ENCODE measurements around the gene REEP3. TPM values are rescaled to one million over a fixed set of nuclear protein-coding genes. Genes with fewer than 3 reads are reported as not detected.

REEP3 gene
- polyA plus RNA-seq, 1 donor from 2014 or later: 6.9 TPM

DNA sequence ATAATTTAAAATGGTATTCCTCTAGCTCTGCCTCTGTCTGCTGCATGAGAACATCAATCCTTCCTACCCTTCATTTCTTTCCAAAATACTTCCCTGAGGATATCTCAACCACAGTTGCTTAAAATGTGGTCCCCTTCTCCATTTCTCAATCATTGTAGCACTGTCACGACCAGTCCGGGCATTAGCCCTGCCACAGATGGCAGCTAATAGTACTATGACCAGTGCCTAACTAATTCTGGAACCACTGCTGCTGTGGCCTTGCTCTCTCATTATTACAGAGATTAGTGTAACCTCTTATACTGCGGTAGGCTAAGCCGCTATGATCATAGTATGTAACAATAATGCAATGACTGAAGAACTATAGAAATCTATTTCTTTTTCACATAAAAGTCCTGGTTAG, 66.0 kb downstream of the REEP3 start:
- Histone ChIP-seq H3K9me2 (ENCODE audit: insufficient read depth, low read length) (no peaks in the 10 kb centered on the region), H3K4me2 (ENCODE audit: low read length) (no peak overlapping the region), H3F3A (ENCODE audit: insufficient read depth, low read length, poor library complexity, severe bottlenecking) (no peaks in the 10 kb centered on the region), H3K27me3 (ENCODE audit: insufficient read depth, low read depth, low read length) (no peaks in the 10 kb centered on the region), H2AFZ (ENCODE audit: low read depth, low read length) (no peak overlapping the region), H3K36me3 (ENCODE audit: insufficient read depth, low read length) (no peaks in the 10 kb centered on the region), H3K9me3 (ENCODE audit: low read length) (no peaks in the 10 kb centered on the region), H3K79me2 (replicated peaks; ENCODE audit: insufficient read depth, low read length) (no peaks in the 10 kb centered on the region), H3K9ac (ENCODE audit: low read length) (no peak overlapping the region), H4K20me1 (ENCODE audit: insufficient read depth) (no peaks in the 10 kb centered on the region), H3K27ac (ENCODE audit: low read length) (no peak overlapping the region), H3K4me3 (ENCODE audit: low read length) (no peak overlapping the region)
- no peak for TF ChIP-seq SMC3 (conservative IDR thresholded peaks at IDR 0.05; ENCODE audit: poor library complexity)
- no peak for TF ChIP-seq POLR2AphosphoS5 (IDR thresholded peaks at IDR 0.05)
- no peak for TF ChIP-seq RAD21 (conservative IDR thresholded peaks at IDR 0.05)
- no peak for TF ChIP-seq MXI1 (conservative IDR thresholded peaks at IDR 0.05; ENCODE audit: poor library complexity, severe bottlenecking)
- TF ChIP-seq, protein P1, sequence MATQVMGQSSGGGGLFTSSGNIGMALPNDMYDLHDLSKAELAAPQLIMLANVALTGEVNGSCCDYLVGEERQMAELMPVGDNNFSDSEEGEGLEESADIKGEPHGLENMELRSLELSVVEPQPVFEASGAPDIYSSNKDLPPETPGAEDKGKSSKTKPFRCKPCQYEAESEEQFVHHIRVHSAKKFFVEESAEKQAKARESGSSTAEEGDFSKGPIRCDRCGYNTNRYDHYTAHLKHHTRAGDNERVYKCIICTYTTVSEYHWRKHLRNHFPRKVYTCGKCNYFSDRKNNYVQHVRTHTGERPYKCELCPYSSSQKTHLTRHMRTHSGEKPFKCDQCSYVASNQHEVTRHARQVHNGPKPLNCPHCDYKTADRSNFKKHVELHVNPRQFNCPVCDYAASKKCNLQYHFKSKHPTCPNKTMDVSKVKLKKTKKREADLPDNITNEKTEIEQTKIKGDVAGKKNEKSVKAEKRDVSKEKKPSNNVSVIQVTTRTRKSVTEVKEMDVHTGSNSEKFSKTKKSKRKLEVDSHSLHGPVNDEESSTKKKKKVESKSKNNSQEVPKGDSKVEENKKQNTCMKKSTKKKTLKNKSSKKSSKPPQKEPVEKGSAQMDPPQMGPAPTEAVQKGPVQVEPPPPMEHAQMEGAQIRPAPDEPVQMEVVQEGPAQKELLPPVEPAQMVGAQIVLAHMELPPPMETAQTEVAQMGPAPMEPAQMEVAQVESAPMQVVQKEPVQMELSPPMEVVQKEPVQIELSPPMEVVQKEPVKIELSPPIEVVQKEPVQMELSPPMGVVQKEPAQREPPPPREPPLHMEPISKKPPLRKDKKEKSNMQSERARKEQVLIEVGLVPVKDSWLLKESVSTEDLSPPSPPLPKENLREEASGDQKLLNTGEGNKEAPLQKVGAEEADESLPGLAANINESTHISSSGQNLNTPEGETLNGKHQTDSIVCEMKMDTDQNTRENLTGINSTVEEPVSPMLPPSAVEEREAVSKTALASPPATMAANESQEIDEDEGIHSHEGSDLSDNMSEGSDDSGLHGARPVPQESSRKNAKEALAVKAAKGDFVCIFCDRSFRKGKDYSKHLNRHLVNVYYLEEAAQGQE (IDR thresholded peaks at IDR 0.05; ENCODE audit: borderline replicate concordance): no peak
- TF ChIP-seq, protein P2, sequence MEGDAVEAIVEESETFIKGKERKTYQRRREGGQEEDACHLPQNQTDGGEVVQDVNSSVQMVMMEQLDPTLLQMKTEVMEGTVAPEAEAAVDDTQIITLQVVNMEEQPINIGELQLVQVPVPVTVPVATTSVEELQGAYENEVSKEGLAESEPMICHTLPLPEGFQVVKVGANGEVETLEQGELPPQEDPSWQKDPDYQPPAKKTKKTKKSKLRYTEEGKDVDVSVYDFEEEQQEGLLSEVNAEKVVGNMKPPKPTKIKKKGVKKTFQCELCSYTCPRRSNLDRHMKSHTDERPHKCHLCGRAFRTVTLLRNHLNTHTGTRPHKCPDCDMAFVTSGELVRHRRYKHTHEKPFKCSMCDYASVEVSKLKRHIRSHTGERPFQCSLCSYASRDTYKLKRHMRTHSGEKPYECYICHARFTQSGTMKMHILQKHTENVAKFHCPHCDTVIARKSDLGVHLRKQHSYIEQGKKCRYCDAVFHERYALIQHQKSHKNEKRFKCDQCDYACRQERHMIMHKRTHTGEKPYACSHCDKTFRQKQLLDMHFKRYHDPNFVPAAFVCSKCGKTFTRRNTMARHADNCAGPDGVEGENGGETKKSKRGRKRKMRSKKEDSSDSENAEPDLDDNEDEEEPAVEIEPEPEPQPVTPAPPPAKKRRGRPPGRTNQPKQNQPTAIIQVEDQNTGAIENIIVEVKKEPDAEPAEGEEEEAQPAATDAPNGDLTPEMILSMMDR (IDR thresholded peaks at IDR 0.05; ENCODE audit: poor library complexity, severe bottlenecking): no peak
- TF ChIP-seq EZH2 (IDR thresholded peaks at IDR 0.05; ENCODE audit: borderline replicate concordance, insufficient read depth, low read length, poor library complexity, severe bottlenecking): no peak

DNA sequence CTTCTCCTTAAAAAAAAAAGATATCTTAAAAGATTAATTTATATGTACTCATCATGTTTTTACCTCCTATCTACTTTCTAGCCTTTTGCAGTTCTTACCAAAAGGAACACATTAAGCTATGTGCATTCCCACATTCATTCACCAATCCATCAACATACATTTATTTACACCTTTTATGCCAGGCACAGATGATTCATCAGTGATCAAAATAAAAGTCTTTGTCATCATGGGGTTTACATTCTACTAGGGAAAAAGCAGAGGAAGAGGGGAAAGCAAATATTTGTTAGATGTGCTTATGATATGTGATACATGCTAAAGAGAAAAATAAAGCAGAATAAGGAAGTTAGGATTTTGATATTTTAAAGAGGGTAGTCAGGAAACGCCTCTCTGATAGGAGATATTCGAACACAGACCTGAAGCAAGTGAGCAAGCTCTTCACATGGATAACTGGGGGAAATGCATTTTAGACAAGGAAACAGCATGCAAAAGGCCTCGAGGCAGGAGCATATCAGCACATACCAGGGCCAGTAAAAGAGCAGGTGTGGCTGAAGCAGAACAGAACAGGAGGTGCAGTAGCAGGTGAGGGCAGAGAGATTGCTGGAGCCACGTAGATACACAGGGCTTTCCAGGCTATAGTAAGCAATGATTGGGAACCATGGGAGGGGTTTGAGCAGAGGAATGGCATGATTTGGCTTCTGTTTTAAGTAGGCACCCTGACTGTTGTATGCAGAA, 67.4 kb downstream of the REEP3 start:
- H3K9ac ChIP-seq (ENCODE audit: low read length): no peak overlapping the region
- no peak overlapping the region for H3K4me2 ChIP-seq (ENCODE audit: low read length)
- H3K27ac ChIP-seq (ENCODE audit: low read length): no peak overlapping the region
- no peaks in the 10 kb centered on the region for H4K20me1 ChIP-seq (ENCODE audit: insufficient read depth)
- H3F3A ChIP-seq (ENCODE audit: insufficient read depth, low read length, poor library complexity, severe bottlenecking): no peaks in the 10 kb centered on the region
- H3K9me3 ChIP-seq (ENCODE audit: low read length): no peaks in the 10 kb centered on the region
- no peak overlapping the region for H2AFZ ChIP-seq (ENCODE audit: low read depth, low read length)
- TF ChIP-seq TAF1 (IDR thresholded peaks at IDR 0.05; ENCODE audit: low read depth) (no peak), POLR2AphosphoS5 (IDR thresholded peaks at IDR 0.05) (no peak), EZH2 (IDR thresholded peaks at IDR 0.05; ENCODE audit: borderline replicate concordance, insufficient read depth, low read length, poor library complexity, severe bottlenecking) (no peak), MXI1 (conservative IDR thresholded peaks at IDR 0.05; ENCODE audit: poor library complexity, severe bottlenecking) (no peak), SMC3 (conservative IDR thresholded peaks at IDR 0.05; ENCODE audit: poor library complexity) (no peak), RAD21 (conservative IDR thresholded peaks at IDR 0.05) (no peak), EP300 (conservative IDR thresholded peaks at IDR 0.05; ENCODE audit: poor library complexity, severe bottlenecking) (no peak)
- TF ChIP-seq, protein P1 (IDR thresholded peaks at IDR 0.05; ENCODE audit: borderline replicate concordance): no peak
- TF ChIP-seq, protein P2 (IDR thresholded peaks at IDR 0.05; ENCODE audit: poor library complexity, severe bottlenecking): no peak
- no peak overlapping the region for H3K4me3 ChIP-seq (ENCODE audit: low read length)
- H3K9me2 ChIP-seq (ENCODE audit: insufficient read depth, low read length): no peaks in the 10 kb centered on the region
- H3K36me3 ChIP-seq (ENCODE audit: insufficient read depth, low read length): no peaks in the 10 kb centered on the region
- H3K79me2 ChIP-seq (replicated peaks; ENCODE audit: insufficient read depth, low read length): no peaks in the 10 kb centered on the region
- H3K27me3 ChIP-seq (ENCODE audit: insufficient read depth, low read depth, low read length): no peaks in the 10 kb centered on the region
